HG03432 (cell line): ENCODE data around the gene LPIN1.
"Not testable (repeated sequence)": the region's sequence is repeated elsewhere in the genome, so short reads cannot be mapped to it uniquely, and the experiment has no call there.

Source experiments
- ATAC-seq: cut with Tn5 transposase; IDR thresholded peaks from one replicate; pipeline ENCODE4 v1.9.1; 2021; ENCODE audit warnings: mild to moderate bottlenecking, moderate library complexity; ENCODE audit not compliant: unreplicated experiment

The LPIN1 gene

GRCh38 chr2:11829324-11829946 is 83.0 kb downstream of the LPIN1 start:
- ATAC-seq: peak; percentile 32

GRCh38 chr2:11829947-11830707 is 83.7 kb downstream of the LPIN1 start:
- ATAC-seq: peak; percentile 83

- ATAC-seq: no peak
These were observed 84.4 kb downstream of the LPIN1 start for GRCh38 chr2:11830708-11831301.

- ATAC-seq: no peak
These were observed 85.0 kb downstream of the LPIN1 start for GRCh38 chr2:11831415-11831814.

- no peak for ATAC-seq
These were observed 86.1 kb downstream of the LPIN1 start for GRCh38 chr2:11832531-11832930.

GRCh38 chr2:11833601-11834000 is 87.2 kb downstream of the LPIN1 start:
- ATAC-seq: no peak

GRCh38 chr2:11835403-11835802 is 89.0 kb downstream of the LPIN1 start:
- no peak for ATAC-seq

- ATAC-seq: no peak
These were observed 90.3 kb downstream of the LPIN1 start for GRCh38 chr2:11836647-11837219.

- no peak for ATAC-seq
These were observed 91.7 kb downstream of the LPIN1 start for GRCh38 chr2:11837875-11838734.

- ATAC-seq: no peak
These were observed 93.5 kb downstream of the LPIN1 start for GRCh38 chr2:11839916-11840315.

- ATAC-seq: no peak
These were observed 95.9 kb downstream of the LPIN1 start for GRCh38 chr2:11842336-11842735.

GRCh38 chr2:11844798-11845197 is 98.4 kb downstream of the LPIN1 start:
- ATAC-seq: not testable (repeated sequence)

- not testable (repeated sequence) for ATAC-seq
These were observed 101.5 kb downstream of the LPIN1 start for GRCh38 chr2:11847935-11848334.

GRCh38 chr2:11850082-11850481 is 103.7 kb downstream of the LPIN1 start:
- no peak for ATAC-seq

- no peak for ATAC-seq
These were observed 106.2 kb downstream of the LPIN1 start for GRCh38 chr2:11852526-11853196.

GRCh38 chr2:11853197-11853588 is 106.8 kb downstream of the LPIN1 start:
- ATAC-seq: no peak

- no peak for ATAC-seq
These were observed 108.8 kb downstream of the LPIN1 start for GRCh38 chr2:11855064-11855760.

- no peak for ATAC-seq
These were observed 109.7 kb downstream of the LPIN1 start for GRCh38 chr2:11856095-11856494.

GRCh38 chr2:11858883-11859282 is 112.5 kb downstream of the LPIN1 start:
- ATAC-seq: no peak

- ATAC-seq: not testable (repeated sequence)
These were observed 113.5 kb downstream of the LPIN1 start for GRCh38 chr2:11859975-11860374.
